HCEC 1CT (cell line): Measurements from ENCODE around the gene ABI3BP.
A peak's percentile ranks its signal among the peaks of the same experiment; 100 is the strongest.

Source experiments
- DNase-seq: peaks from one replicate; pipeline ENCODE4 v3.0.0-alpha.2; 2017

ABI3BP gene

DNA sequence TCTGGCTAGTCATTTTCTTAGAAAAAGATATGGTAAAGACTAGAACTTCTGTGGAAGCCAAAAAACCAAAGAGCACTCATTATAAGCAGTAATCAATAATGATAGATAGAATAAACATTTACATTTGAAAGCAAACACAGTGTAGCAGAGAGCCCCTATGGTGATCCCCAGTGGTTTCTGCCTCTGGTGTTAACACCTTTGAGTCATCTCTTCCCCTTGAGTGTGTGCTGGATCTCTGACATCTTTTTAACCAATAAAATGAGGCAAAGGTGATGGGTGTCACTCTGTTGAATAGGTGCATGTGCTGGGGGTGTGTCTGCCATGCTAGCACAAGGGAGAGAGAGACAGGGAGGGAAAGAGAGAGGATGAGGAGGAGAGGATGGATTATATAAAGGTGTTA, 162.3 kb downstream of the ABI3BP start:
- no peak for DNase-seq

DNA sequence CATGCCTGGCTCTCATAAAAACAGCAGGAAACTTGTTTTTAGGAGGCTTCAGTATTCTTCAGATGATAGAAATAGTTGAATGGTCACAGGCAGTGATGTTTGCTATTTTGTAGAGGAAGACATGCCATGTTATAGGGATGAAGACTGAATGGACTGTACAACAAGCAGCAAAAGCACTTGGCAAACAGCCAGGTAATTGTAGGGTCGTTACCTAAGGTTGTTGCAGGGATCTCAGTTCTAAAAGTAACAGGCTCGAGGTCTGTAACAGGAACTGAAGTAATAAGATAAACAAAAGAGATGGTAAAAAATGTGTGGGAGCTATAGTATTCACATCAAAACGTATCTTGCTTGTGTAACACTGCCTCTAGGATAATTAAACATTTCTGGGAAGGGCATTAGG, 167.6 kb downstream of the ABI3BP start:
- DNase-seq: no peak

GRCh38 chr3:100815583-100815982, 177.6 kb downstream of the ABI3BP start:
- no peak for DNase-seq

DNA sequence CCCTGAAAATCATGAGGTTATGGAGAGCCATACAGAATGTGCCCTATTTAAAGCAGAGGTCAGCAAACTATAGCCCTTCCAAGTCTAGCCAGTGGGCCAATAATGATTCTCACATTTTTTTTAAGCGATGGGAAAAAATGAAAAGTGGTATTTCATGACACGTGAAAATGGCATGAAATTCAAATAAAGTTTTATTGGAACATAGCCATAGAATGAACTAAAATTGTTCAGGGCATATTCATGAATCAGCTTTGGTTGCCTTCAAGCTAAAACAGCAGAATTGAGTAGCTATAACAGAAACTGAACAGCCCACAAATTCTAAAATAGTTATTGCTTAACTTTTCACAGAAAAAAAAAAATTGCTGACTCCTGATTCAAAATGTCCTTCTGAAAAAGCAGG, 179.4 kb downstream of the ABI3BP start:
- DNase-seq: no peak

GRCh38 chr3:100811779-100812507, 181.3 kb downstream of the ABI3BP start:
- no peak for DNase-seq

GRCh38 chr3:100810671-100811070, 182.6 kb downstream of the ABI3BP start:
- peak; percentile 90 for DNase-seq

DNA sequence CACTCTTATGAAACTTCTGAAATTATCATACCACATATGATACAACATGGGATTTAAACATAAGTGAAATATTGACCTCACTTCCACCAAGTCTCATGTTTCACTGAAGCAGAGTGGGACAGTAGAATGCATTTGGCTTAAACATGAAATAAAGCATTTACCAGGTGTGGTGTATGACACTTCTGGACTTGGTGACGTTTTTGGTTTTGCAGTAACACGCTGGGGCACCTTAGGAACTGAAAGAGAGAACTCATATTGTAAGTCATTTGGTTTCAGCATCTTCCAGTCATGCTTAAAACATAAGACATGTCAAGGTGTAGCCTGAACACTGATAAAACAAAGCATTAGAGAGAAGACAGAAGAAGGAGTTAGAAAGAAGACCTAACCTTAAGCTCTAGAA, 188.6 kb downstream of the ABI3BP start:
- DNase-seq: no peak

DNA sequence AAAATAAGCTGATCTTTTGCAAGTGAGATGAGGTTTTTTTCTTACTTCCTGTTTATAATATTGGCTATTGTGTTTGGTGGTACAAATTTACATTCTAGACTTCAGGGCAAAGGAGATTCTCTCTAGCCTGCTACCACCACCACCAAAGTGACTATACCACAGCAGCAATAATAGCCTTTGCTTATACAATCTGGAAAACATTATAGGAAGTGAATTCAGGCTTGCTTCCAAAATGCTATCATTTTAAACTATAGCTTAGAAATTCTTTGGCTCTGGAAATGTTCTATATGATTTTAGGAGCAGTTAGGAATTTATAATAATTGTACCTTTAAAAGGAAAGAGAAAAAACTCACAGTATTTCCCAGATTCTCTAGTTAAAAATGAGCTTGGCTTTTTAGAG, 189.5 kb downstream of the ABI3BP start:
- no peak for DNase-seq

DNA sequence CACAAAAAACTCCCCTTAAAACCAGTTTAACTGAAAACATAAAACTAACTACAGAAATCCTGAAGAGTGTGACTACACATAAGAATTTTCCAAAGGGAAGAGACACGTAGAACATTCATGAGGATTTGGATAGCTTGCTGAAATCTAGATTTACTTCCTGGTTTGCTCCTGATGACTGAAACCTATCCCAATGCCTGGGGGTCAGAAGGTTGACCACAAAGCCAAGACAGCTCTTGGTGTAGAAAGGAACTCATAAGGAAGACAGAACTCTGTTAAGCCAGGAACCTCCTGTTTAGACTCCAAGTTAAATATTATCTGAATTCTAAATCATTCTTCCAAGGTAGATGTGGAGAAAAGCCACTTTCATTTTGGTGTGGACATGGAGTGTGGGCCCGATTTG, 191.1 kb downstream of the ABI3BP start:
- peak; percentile 59 for DNase-seq

- DNase-seq: peak; percentile 59
These were observed 195.2 kb downstream of the ABI3BP start for GRCh38 chr3:100798012-100798411.

- peak; percentile 66 for DNase-seq
These were observed 196.7 kb downstream of the ABI3BP start for GRCh38 chr3:100796556-100796955.

DNA sequence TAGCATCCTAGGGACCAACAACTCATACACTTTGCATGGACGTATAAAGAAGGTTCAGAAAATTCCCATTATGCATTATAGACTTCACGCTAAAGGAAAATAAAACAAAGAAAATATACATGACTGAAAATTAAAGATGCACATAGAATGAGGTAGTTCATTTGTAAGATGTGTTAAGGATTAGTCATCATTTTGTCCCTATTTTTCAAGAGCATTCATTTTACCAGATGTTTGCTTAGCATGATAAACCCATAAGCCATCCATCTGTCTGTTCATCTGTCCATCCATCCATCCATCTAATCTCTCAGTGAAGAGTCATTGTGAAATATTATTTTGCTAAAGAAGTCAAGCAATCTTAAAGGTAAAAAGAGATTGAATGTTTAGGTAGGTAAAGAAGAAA, 203.6 kb downstream of the ABI3BP start:
- peak; percentile 55 for DNase-seq

DNA sequence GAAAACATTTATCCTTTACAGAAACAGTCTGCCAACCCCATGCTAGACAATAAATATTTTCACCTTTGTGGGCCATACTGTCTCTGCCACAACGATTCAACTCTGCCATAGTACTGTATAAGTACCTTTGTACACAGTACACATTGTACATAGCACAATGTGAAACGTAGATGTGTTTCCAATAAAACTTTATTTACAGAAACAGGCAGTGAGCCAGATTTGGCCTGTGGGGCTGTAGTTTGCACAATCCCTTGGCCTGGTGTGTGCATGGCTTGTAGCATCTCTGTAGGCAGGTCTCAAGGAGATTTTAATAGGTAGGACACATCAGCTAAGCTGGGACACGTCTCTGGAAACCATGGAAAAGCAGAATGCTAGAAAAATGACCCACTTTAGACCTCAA, 209.6 kb downstream of the ABI3BP start:
- DNase-seq: no peak

DNA sequence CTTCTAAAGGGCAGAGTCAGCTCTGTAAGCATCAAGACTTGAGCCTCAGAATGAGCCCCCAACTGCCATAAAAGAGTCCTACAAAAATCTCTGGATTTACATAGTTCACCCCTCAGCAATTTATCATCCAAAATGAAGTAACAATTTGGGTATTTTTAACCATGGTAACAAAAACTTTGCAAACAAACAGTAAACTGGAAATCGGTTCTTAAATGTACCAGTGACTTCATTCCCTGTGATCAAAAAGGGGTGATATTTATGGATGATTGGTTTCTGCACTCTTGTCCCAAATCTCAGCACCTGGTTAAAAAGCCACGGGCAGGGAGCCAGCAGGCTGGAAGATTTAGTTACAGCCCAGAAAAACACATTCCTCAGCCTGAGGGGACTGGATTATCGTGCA, 210.3 kb downstream of the ABI3BP start:
- peak; percentile 41 for DNase-seq

DNA sequence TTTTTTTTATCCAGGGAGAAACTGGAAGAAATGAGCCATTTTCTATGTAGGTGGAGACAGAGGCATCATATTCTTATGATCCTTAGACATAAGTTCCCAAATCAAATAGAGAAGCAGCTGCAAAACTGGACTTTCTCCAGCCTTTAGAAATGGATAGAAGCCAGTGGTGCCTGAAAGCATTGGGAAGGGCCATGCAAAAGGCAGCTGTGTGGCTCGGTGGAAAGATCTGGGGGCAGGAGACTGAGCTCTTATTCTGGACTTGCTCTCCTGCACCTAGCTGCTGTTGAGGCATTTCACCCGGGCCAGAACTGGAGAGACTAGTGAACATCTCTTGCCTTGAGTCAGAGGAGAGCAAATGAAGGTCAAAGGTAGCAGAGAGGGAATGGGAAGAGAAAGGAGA, 210.9 kb downstream of the ABI3BP start:
- peak; percentile 13 for DNase-seq

DNA sequence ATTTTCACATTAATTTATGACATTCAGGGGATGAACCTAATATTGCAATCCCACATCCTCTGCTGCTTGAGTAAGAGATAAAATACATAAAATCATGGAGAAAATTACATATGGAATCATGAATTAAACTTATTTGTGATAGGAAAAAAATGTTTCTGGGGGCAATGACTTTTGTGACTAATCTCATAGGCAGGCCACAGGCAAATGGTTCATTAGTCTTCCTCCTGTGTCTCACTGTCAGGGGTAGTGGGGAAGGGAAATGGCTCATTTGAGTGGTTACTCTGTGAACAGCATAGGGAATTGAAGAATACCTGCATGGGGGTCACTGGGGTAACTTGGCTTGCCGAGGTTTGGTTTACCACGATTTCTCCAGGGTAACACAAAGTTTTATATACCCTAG, 211.9 kb downstream of the ABI3BP start:
- DNase-seq: peak; percentile 81

- no peak for DNase-seq
These were observed 213.1 kb downstream of the ABI3BP start for GRCh38 chr3:100780071-100780622.

DNA sequence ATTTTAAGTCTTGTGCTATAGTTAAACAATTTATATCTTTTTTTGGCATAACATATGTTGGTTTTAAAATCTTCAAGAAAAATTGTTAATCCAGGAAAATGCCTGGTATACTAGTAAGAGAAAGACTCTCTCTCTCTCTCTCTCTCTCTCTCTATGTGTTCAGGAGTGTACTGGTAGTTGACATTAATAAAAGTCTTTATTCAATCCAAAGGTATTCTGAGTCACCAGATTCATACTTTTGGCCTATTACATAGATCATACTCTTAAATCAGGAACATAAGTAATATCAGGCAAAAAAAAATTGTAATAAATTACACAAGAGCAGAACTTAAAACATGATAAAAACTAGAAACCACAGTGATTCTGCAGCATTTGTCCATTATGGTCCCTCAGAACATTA, 213.7 kb downstream of the ABI3BP start:
- DNase-seq: peak; percentile 51

GRCh38 chr3:100777271-100777670, 215.9 kb downstream of the ABI3BP start:
- peak; percentile 87 for DNase-seq

- peak; percentile 19 for DNase-seq
These were observed 216.5 kb downstream of the ABI3BP start for GRCh38 chr3:100776746-100777145.

GRCh38 chr3:100776097-100776729, 217.0 kb downstream of the ABI3BP start:
- no peak for DNase-seq

DNA sequence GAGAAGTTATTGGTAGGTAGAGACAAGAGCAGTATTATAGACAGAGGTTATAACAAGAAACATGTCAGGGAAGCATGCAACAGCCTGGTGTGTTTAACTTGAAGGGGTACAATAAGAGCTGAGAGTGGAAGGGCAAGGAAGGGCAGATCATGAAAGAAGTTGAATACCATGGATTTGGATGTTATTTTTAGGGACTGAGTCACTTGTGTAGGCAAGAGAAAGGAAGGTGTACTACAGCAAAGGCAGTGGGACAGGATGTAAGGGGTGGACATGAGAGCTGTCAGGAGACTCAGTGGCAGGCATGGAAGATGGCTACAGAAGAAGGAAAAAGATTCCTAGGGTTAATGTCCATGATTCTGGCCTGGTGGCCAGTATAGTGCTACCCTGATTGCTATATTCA, 217.6 kb downstream of the ABI3BP start:
- DNase-seq: no peak

DNA sequence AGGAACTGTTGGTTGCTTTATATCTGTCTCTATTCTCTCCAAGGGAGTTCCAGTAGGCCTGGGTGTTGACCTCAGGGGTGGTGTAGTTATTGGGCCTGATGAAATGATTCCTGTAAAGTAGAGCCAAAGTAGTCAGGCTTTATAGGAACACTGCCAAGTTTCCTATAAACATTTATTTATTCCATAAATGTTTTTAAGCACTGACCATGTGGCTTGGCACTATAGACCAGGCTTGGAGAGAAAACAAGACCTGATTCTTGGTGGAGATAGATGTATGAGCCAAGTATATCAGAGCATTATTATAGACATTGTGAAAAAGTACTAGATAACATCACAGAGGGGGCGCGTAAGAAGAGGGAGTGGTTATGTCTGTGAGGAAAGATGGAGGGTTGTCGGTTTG, 218.0 kb downstream of the ABI3BP start:
- DNase-seq: no peak

GRCh38 chr3:100769693-100770092, 223.5 kb downstream of the ABI3BP start:
- DNase-seq: no peak

DNA sequence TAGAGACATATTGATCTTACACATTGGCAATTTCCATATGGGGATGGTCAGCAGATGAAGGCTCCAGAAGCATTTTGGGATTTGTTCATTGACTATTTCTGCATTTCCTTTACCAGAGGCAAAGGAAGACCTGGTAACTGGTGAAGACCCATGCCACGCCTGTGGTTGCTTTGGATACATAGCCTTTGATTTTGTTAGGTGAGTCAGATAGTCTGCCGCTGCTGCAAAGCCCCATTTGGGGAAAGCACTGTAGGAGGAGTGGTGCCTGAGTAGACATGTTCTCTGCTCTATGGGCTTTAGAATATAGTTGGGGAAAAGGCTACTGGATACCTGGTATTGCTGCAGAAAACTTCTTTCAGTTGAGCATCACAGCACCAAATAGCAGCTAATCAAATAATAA, 227.2 kb downstream of the ABI3BP start:
- DNase-seq: no peak
